Stomach (tissue), 9 donors: ENCODE data around the gene BMP7. TPM values are rescaled to one million over a fixed set of nuclear protein-coding genes. Genes with fewer than 3 reads are reported as not detected.

Experiments
- DNase-seq, 2 donors: peaks; one replicate each; pipeline versions ENCODE4 v3.0.0 to v3.0.0-alpha.2; 2013 to 2019
- H3K27ac ChIP-seq, 5 donors: fragments of 200-600 bp in 4 of 5; sonication (generic) in 4 of 5; one replicate each; pipeline ENCODE4 v1.5.1; 2013 to 2019; ENCODE audit warnings: mild to moderate bottlenecking in 1 of 5, moderate library complexity in 1 of 5
- H3K27me3 ChIP-seq, 3 donors: fragments of 200-600 bp; sonication (generic); one replicate each; pipeline ENCODE4 v1.5.1; 2017 to 2019; ENCODE audit warnings: mixed run types in 1 of 3
- H3K36me3 ChIP-seq, 4 donors: fragments of 200-600 bp; sonication (generic); 1 replicate in 3 of 4; 2 replicates in 1 of 4; pipeline ENCODE4 v1.5.1; 2016 to 2019
- H3K4me1 ChIP-seq, 4 donors: fragments of 200-600 bp; sonication (generic); one replicate each; pipeline ENCODE4 v1.5.1; 2016 to 2019
- H3K4me3 ChIP-seq, 4 donors: fragments of 200-600 bp; sonication (generic) in 3 of 4; one replicate each; pipeline ENCODE4 v1.5.1; 2016 to 2019; ENCODE audit warnings: mild to moderate bottlenecking in 1 of 4
- H3K9me3 ChIP-seq, 4 donors: fragments of 200-600 bp; sonication (generic); one replicate each; pipeline ENCODE4 v1.5.1; 2016 to 2019
- EP300 ChIP-seq: sonication (generic); formaldehyde crosslinking; IDR thresholded peaks from one replicate; pipeline ENCODE4 v1.6.1; 2017; ENCODE audit warnings: antibody characterized with exemption
- POLR2A ChIP-seq, 4 donors: fragments of 450-650 bp; IDR thresholded peaks; one replicate each; pipeline ENCODE4 v1.6.1; 2016; ENCODE audit warnings: antibody characterized with exemption in 4 of 4, control low read depth in 2 of 4, mild to moderate bottlenecking in 1 of 4, moderate library complexity in 1 of 4
- POLR2AphosphoS5 ChIP-seq, 3 donors: sonication (generic); formaldehyde crosslinking; IDR thresholded peaks; one replicate each; pipeline ENCODE4 v1.6.1; 2016; ENCODE audit warnings: antibody characterized with exemption in 3 of 3
- WGBS, 5 donors: extraction: QIAGEN DNeasy Blood & Tissue Kit in 3 of 5; methylation state at CpG; one replicate each; pipeline versions ENCODE4 v1.1.5 to v1.1.7; 2013 to 2018; 5-methylcytosine and 5-hydroxymethylcytosine counted together
- intact Hi-C: fragments of 100-400 bp; cut with DNase I; formaldehyde crosslinking; loops from one replicate; pipeline ENCODE4 v1.15.1; 2023; ENCODE audit warnings: low total_unique reads
- polyA plus RNA-seq, 3 donors: library from polyadenylated mRNA; stranded (reverse); fragments of 200-250 nt; gene quantifications; one replicate each; pipeline ENCODE4 v1.2.3, GENCODE V29; 2013
- total RNA-seq, 5 donors: library from RNA; depleted of rRNA; stranded (reverse); fragments of >200 nt; gene quantifications; one replicate each; pipeline versions ENCODE4 v1.1.0 to v1.2.3, GENCODE V29; 2014 to 2016
- TF ChIP-seq, protein P1 (sequence below), 7 experiments: fragments of 450-650 bp in 4 of 7; fragments of 200-600 bp in 3 of 7; sonication (generic) in 3 of 7; IDR thresholded peaks; one replicate each; pipeline ENCODE4 v1.5.1; 2016 to 2019; ENCODE audit warnings: antibody characterized with exemption in 7 of 7, control low read depth in 2 of 7, mild to moderate bottlenecking in 1 of 7
- donor health status: healthy with polysubstance abuse.
- donor health status: Bipolar disorder and iron deficiency.
- donor health status: healthy.

The BMP7 gene
- total and polyA plus RNA-seq, 8 donors: under 0.01 to 11.0 (median 2.4) TPM

GRCh38 chr20:57291003-57291402 lies 24.6 kb upstream of the BMP7 start:
- DNase-seq: no peak
- no peaks in the 10 kb centered on the region for H3K9me3 ChIP-seq
- no peaks in the 10 kb centered on the region for H3K36me3 ChIP-seq
- TF ChIP-seq POLR2AphosphoS5 (IDR thresholded peaks at IDR 0.05) (no peak), POLR2A (IDR thresholded peaks at IDR 0.05) (no peak), EP300 (no peak)
- TF ChIP-seq, protein P1, sequence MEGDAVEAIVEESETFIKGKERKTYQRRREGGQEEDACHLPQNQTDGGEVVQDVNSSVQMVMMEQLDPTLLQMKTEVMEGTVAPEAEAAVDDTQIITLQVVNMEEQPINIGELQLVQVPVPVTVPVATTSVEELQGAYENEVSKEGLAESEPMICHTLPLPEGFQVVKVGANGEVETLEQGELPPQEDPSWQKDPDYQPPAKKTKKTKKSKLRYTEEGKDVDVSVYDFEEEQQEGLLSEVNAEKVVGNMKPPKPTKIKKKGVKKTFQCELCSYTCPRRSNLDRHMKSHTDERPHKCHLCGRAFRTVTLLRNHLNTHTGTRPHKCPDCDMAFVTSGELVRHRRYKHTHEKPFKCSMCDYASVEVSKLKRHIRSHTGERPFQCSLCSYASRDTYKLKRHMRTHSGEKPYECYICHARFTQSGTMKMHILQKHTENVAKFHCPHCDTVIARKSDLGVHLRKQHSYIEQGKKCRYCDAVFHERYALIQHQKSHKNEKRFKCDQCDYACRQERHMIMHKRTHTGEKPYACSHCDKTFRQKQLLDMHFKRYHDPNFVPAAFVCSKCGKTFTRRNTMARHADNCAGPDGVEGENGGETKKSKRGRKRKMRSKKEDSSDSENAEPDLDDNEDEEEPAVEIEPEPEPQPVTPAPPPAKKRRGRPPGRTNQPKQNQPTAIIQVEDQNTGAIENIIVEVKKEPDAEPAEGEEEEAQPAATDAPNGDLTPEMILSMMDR (IDR thresholded peaks at IDR 0.05): no peak
- peaks cover 6 to 95% (median 48%) of the 10 kb centered on the region in 3 donors for H3K27me3 ChIP-seq
- peaks cover 0 to 24% (median 14%) of the 10 kb centered on the region in 4 donors for H3K4me1 ChIP-seq
- no peak overlapping the region for H3K4me3 ChIP-seq
- WGBS, 5 donors: 43 to 59% (median 54%) methylated on average over 10 of the region's 10 CpGs
- intact Hi-C loops: no loop called here
- no peak overlapping the region for H3K27ac ChIP-seq

GRCh38 chr20:57290178-57290484 lies 23.7 kb upstream of the BMP7 start:
- DNase-seq: no peak
- no peak for TF ChIP-seq POLR2AphosphoS5 (IDR thresholded peaks at IDR 0.05)
- TF ChIP-seq, protein P1 (IDR thresholded peaks at IDR 0.05): no peak
- TF ChIP-seq EP300: no peak
- no peak for TF ChIP-seq POLR2A (IDR thresholded peaks at IDR 0.05)
- intact Hi-C loops: no loop called here

DNA sequence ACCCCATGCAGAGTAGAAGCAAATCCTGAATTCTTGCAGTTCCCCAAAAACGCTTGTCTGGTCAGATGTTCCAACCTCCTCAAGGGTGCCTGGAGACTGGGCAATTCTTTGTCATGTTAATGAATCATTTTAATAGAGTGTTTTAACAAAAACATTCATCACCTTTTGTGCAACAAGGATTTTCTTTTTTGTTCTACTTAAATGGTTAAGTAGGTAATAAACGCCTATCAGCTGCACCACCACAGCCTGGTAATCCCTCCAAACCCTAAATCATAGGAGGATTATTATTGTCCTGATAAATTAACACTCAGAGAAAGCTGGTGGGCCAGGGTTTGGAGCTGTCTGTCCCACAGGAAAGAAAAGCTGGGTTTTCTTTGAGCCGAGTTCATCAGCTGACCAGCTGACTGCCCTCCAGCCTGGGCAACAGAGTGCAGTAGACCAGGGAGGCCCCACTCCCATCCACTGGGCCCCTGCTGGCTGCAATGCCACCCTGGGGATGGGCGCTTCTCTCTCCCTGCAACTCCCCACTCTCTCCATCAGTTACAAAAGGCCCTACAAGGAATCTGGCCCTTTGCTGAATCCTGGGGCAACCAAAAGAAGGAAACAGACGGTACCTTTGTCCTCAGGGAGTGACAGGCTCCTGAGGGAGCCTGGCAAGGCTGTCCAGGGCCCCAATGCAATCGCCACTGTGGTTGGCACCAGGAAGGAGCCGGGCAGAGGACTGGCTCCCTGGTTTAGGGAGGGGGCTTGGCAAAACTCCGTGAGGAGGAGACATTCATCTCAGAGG lies 23.1 kb upstream of the BMP7 start:
- Histone ChIP-seq H3K36me3 (no peaks in the 10 kb centered on the region), H3K4me3 (no peak overlapping the region), H3K27me3 (peaks cover 6 to 92% (median 50%) of the 10 kb centered on the region in 3 donors), H3K9me3 (no peaks in the 10 kb centered on the region), H3K27ac (no peak overlapping the region), H3K4me1 (peaks cover 0 to 24% (median 14%) of the 10 kb centered on the region in 4 donors)
- TF ChIP-seq POLR2A (IDR thresholded peaks at IDR 0.05): no peak
- TF ChIP-seq, protein P1 (IDR thresholded peaks at IDR 0.05): no peak
- TF ChIP-seq POLR2AphosphoS5 (IDR thresholded peaks at IDR 0.05): no peak
- TF ChIP-seq EP300: no peak
- whole genome bisulfite sequencing, 5 donors: 64 to 76% (median 68%) methylated on average over 8 of the region's 8 CpGs
- no peak for DNase-seq
- intact Hi-C loops: no loop called here

More at GRCh38 chr20:57290178-57290484, 23.7 kb upstream of the BMP7 start:
- Histone ChIP-seq H3K27me3 (peaks cover 6 to 94% (median 50%) of the 10 kb centered on the region in 3 donors), H3K4me3 (no peak overlapping the region), H3K27ac (no peak overlapping the region), H3K9me3 (no peaks in the 10 kb centered on the region), H3K36me3 (no peaks in the 10 kb centered on the region), H3K4me1 (peaks cover 0 to 24% (median 14%) of the 10 kb centered on the region in 4 donors)
- 81 to 95% (median 87%) methylated on average over 4 to 5 of the region's 5 CpGs for WGBS, 5 donors

DNA sequence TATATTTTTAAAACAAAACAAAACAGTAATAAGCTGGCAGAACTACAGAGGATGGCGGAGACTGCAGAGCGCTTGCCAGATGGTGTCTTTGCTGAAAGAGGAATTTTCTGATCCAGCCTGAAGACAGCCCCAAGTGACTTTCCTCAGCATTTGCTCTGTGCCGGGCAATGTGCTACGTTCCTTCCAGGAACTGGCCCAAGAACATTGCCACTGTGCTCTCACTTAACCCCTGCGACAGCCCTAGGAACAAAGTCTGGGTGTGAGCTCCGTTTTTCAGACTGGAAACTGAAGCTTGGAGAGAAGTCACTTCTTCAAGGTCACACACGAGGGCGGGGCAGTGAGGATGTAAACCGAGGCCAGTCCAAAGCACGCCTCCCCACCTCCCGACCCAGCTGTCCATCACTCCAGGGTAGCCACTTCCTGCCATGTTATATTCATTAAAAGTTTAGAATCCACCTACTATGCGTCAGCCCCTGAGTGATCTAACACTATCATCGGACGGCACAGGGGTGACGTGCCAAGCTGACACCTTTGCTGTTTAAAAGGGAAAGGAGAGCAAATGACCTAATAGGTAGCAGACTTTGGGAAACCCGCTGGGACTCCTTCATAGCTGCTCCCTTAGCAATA lies 22.3 kb upstream of the BMP7 start:
- Histone ChIP-seq H3K9me3 (no peaks in the 10 kb centered on the region), H3K4me1 (peaks cover 0 to 24% (median 14%) of the 10 kb centered on the region in 4 donors), H3K4me3 (no peak overlapping the region), H3K27me3 (peaks cover 6 to 94% (median 50%) of the 10 kb centered on the region in 3 donors), H3K27ac (no peak overlapping the region), H3K36me3 (no peaks in the 10 kb centered on the region)
- no peak for DNase-seq
- TF ChIP-seq, protein P1 (IDR thresholded peaks at IDR 0.05): no peak
- TF ChIP-seq POLR2AphosphoS5 (IDR thresholded peaks at IDR 0.05) (no peak), EP300 (no peak), POLR2A (IDR thresholded peaks at IDR 0.05) (no peak)
- intact Hi-C loops: no loop called here
- WGBS, 5 donors: 33 to 39% (median 38%) methylated on average over 16 of the region's 16 CpGs
